Thymus (tissue), 11 donors: Measurements from ENCODE around the gene EIF4B. TPM values are rescaled to one million over a fixed set of nuclear protein-coding genes. Genes with fewer than 3 reads are reported as not detected.

Experiments used
- DNase-seq, 9 donors: peaks; one replicate each; pipeline ENCODE4 v3.0.0-alpha.2; 2013; ENCODE audit warnings: low spot score in 9 of 9, low read depth in 6 of 9, missing footprints in 1 of 9
- H3K27ac ChIP-seq, 2 donors: one replicate each; pipeline ENCODE4 v1.5.1; 2013; ENCODE audit warnings: control low read depth in 1 of 2, low read depth in 1 of 2, low read length in 1 of 2, mild to moderate bottlenecking in 1 of 2, moderate library complexity in 1 of 2
- H3K27me3 ChIP-seq, 2 donors: one replicate each; pipeline ENCODE4 v1.5.1; 2013; ENCODE audit warnings: low read length in 1 of 2; ENCODE audit not compliant: control insufficient read depth in 2 of 2, insufficient read depth in 1 of 2
- H3K36me3 ChIP-seq, 2 donors: one replicate each; pipeline ENCODE4 v1.5.1; 2013; ENCODE audit warnings: low read length in 1 of 2, mild to moderate bottlenecking in 1 of 2, moderate library complexity in 1 of 2; ENCODE audit not compliant: control insufficient read depth in 2 of 2, insufficient read depth in 2 of 2
- H3K4me1 ChIP-seq, 2 donors: one replicate each; pipeline ENCODE4 v1.5.1; 2013; ENCODE audit warnings: low read length in 2 of 2; ENCODE audit not compliant: control insufficient read depth in 2 of 2, insufficient read depth in 2 of 2
- H3K4me3 ChIP-seq, 2 donors: one replicate each; pipeline ENCODE4 v1.5.1; 2013; ENCODE audit warnings: low read length in 2 of 2, control low read depth in 1 of 2, mild to moderate bottlenecking in 1 of 2
- H3K9me3 ChIP-seq, 2 donors: one replicate each; pipeline ENCODE4 v1.5.1; 2013; ENCODE audit warnings: low read length in 1 of 2, mild to moderate bottlenecking in 1 of 2; ENCODE audit not compliant: control insufficient read depth in 2 of 2, insufficient read depth in 1 of 2
- WGBS: extraction: QIAGEN DNeasy Blood & Tissue Kit; methylation state at CpG from one replicate; pipeline ENCODE4 v1.1.7; 2013; 5-methylcytosine and 5-hydroxymethylcytosine counted together
- polyA plus RNA-seq: library from polyadenylated mRNA; stranded (reverse); fragments of 200-250 nt; gene quantifications from one replicate; pipeline ENCODE4 v1.2.3, GENCODE V29; 2013
- total RNA-seq: library from RNA; stranded (reverse); fragments of 120-200 nt; gene quantifications from one replicate; pipeline ENCODE4 v1.2.4, GENCODE V29; 2013
- donor health status: healthy.

EIF4B gene
- total and polyA plus RNA-seq, 2 donors = 148 to 432 TPM

- H3K4me1 ChIP-seq = no peaks in the 10 kb centered on the region
- WGBS = 94% methylated on average over 8 of the region's 8 CpGs
- no peak overlapping the region for H3K27ac ChIP-seq
- peaks cover 77 to 87% of the 10 kb centered on the region in 2 donors for H3K36me3 ChIP-seq
- H3K27me3 ChIP-seq = no peaks in the 10 kb centered on the region
- H3K4me3 ChIP-seq = no peak overlapping the region
- H3K9me3 ChIP-seq = no peaks in the 10 kb centered on the region
- DNase-seq = no peak
These were observed 28.2 kb downstream of the EIF4B start for GRCh38 chr12:53034459-53034858.

- Histone ChIP-seq H3K4me1 (no peaks in the 10 kb centered on the region), H3K4me3 (no peak overlapping the region), H3K9me3 (no peaks in the 10 kb centered on the region), H3K36me3 (peaks cover 68 to 81% of the 10 kb centered on the region in 2 donors), H3K27me3 (no peaks in the 10 kb centered on the region), H3K27ac (no peak overlapping the region)
- DNase-seq = no peak
- 96% methylated on average over 3 of the region's 3 CpGs for WGBS
These were observed 30.5 kb downstream of the EIF4B start for GRCh38 chr12:53036802-53037201.

DNA sequence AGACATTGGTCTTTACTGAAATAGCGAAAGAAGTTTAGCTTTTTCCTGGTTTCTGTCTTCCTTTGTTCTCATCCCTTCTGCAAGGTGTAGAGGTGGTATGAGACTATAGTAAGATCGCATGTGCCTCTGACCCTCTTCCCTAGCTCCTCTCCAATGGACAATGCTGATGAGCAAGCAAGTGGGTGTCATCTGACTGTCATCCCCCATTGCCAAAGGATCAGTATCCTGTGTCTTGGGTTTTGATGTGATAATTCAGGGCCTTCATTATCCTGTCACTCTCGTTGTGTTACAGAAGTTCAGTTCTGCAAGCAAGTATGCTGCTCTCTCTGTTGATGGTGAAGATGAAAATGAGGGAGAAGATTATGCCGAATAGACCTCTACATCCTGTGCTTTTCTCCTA, 33.6 kb downstream of the EIF4B start:
- no peaks in the 10 kb centered on the region for H3K9me3 ChIP-seq
- WGBS = 94% methylated on average over 4 of the region's 4 CpGs
- H3K36me3 ChIP-seq = peaks cover 48 to 57% of the 10 kb centered on the region in 2 donors
- H3K4me3 ChIP-seq = no peak overlapping the region
- H3K4me1 ChIP-seq = no peaks in the 10 kb centered on the region
- peaks cover 0 to 7% of the 10 kb centered on the region in 2 donors for H3K27me3 ChIP-seq
- H3K27ac ChIP-seq = no peak overlapping the region
- DNase-seq = no peak

DNA sequence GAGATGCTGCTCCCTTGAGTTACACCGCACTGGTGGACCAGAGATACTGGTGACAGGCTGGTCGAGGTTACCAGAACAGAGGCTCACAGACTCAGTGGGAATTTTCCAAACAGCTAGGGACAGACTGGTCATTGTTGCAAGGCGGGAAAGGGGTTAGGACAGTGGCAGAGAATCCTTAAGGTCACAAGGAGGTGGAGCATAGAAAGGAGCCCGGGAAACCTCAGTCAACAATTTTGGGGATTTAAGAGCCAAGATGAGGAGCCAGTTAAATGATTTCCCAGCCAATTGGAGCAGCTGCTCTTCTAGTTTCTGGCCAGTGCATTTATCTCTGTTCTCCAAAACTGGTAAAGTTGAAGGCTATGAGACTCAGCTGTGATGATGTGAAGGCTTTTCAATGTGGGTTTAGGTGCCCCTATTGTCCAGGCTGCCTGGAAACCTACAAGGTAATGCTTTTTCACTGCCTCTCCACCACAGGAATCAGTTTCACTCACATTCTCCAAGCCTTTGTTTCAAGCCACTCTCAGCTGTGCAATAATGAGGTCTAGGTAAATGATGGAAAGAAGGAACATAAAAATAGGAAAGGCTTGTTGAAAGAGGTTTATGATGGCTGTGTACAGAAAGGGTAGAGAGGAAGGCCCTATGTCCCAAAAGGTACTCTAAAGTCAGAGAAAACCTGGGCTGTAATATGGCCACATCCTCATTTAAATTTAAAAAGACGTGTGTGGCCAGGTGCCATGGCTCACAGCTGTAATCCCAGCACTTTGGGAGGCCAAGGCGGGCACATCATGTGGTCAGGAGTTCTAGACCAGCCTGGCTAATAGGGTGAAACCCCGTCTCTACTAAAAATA, 36.6 kb downstream of the EIF4B start:
- Histone ChIP-seq H3K4me1 (peaks cover 6 to 16% of the 10 kb centered on the region in 2 donors), H3K9me3 (no peaks in the 10 kb centered on the region), H3K27ac (no peak overlapping the region), H3K4me3 (no peak overlapping the region), H3K36me3 (peaks cover 20 to 32% of the 10 kb centered on the region in 2 donors), H3K27me3 (peaks cover 0 to 30% of the 10 kb centered on the region in 2 donors)
- no peak for DNase-seq
- 97% methylated on average over 7 of the region's 7 CpGs for WGBS

DNA sequence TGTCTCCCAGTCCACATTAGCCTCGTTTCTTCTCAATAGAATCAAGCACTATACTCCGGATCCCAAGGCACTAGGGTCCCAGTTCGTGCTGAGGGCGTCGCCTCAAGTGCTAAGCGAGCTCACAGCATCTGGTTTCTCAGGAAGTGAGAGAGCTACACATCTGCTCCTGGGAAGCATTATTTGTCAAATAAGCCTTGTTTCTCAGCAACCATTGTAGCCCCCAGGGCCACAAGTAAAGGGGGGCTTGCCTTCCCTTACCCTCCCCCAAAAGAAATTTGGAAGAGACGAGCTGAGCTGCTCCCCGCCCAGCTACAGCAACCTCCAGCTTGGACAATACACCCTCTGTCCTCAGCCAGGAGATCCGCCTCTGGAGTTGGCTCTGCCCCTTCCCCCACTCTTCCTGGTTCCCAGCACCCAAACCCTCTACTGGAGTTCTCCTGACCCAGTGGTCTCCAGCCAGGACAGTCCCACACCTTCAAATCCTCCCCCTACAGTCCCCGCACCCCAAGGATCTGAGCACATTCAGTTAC, 37.9 kb downstream of the EIF4B start:
- peaks cover 0 to 35% of the 10 kb centered on the region in 2 donors for H3K27me3 ChIP-seq
- H3K27ac ChIP-seq = no peak overlapping the region
- DNase-seq = no peak
- 83% methylated on average over 10 of the region's 10 CpGs for WGBS
- H3K4me3 ChIP-seq = no peak overlapping the region
- peaks cover 6 to 28% of the 10 kb centered on the region in 2 donors for H3K4me1 ChIP-seq
- peaks cover 9 to 20% of the 10 kb centered on the region in 2 donors for H3K36me3 ChIP-seq
- H3K9me3 ChIP-seq = no peaks in the 10 kb centered on the region

DNA sequence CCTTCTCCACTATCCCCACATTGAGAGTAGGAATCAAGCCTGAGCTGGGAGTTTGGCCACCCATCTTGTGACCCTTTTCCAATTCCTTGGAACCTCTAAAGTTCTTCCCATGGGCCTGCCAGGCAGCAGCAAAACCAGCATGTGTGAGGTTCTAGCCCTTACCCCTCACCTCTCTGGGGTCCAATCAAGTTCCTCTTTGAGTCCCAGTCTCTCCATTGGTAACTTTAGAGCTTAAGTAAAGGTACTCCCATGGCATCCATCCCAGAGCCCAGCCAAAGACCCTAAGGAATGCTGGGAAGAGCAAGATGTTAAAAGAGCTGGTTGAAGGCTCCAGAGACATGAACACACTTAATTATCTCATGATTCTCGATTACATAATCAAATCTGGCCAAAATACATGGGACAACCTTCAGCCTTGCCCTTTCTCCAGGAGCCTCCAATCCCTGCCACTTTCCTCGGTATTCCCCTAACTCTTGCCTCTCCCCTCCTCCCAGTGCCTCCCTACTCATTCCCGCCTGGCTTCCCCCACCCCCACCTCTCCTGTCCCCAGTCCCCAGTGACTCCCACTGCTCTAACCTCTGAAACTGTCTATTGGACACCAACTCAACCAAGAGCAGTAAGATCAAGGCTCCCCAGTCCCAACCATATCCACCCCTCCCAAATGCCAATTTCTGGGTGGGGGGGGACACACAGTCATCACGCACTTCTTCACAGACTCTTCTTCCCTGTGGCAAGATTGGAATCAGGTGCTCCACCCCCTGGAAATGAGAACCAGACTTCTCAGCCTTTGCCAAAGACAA, 38.8 kb downstream of the EIF4B start:
- WGBS = 89% methylated on average over 4 of the region's 4 CpGs
- DNase-seq = no peak
- no peaks in the 10 kb centered on the region for H3K9me3 ChIP-seq
- H3K4me3 ChIP-seq = no peak overlapping the region
- peaks cover 0 to 35% of the 10 kb centered on the region in 2 donors for H3K27me3 ChIP-seq
- H3K27ac ChIP-seq = no peak overlapping the region
- H3K4me1 ChIP-seq = peaks cover 6 to 34% of the 10 kb centered on the region in 2 donors
- H3K36me3 ChIP-seq = peaks cover 0 to 10% of the 10 kb centered on the region in 2 donors

DNA sequence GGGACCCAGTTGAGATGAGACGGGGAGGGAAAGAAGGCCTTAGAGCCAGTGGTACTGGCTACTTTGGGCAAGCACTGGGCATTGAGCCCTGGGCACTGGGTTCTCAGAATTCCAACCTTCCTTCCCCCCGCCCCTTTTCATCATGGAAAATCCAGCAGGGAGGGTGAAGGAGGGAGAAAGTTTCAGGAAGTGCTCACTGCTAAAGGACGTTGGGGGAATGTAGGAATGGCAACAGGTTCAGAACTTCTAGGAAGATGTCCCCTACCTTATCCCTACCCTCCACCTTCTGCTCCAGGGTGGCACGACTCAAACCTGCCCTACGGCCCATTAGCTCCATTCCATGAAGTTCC, 39.4 kb downstream of the EIF4B start:
- Histone ChIP-seq H3K4me1 (peaks cover 6 to 34% of the 10 kb centered on the region in 2 donors), H3K27ac (no peak overlapping the region), H3K36me3 (peaks cover 0 to 8% of the 10 kb centered on the region in 2 donors), H3K4me3 (no peak overlapping the region), H3K9me3 (no peaks in the 10 kb centered on the region), H3K27me3 (peaks cover 0 to 35% of the 10 kb centered on the region in 2 donors)
- DNase-seq = no peak
- 55% methylated on average over 5 of the region's 5 CpGs for WGBS

GRCh38 chr12:53046655-53047220, 40.5 kb downstream of the EIF4B start:
- Histone ChIP-seq H3K27ac (peak overlapping the region; percentile 61), H3K4me3 (peak overlapping the region; percentile 56 to 70), H3K9me3 (no peaks in the 10 kb centered on the region), H3K27me3 (peaks cover 0 to 37% of the 10 kb centered on the region in 2 donors), H3K4me1 (peaks cover 6 to 38% of the 10 kb centered on the region in 2 donors), H3K36me3 (peaks cover 0 to 5% of the 10 kb centered on the region in 2 donors)
- WGBS = under 1% methylated on average over 43 of the region's 44 CpGs
- DNase-seq = peak in 5 of 9 donors; percentile 21 to 37 (median 33)
